Stimulated activated CD4-positive, alpha-beta T cell treated with anti-CD3 and anti-CD28 coated beads, Interleukin-2, amount 100 ng/mL, for 48 hours (primary cell): ENCODE results near the gene SNX8.
A peak's percentile ranks its signal among the peaks of the same experiment; 100 is the strongest.

Experiments
- DNase-seq, 2 donors: peaks; one replicate each; pipeline ENCODE4 v3.0.0-alpha.2; 2020

Gene SNX8

DNA sequence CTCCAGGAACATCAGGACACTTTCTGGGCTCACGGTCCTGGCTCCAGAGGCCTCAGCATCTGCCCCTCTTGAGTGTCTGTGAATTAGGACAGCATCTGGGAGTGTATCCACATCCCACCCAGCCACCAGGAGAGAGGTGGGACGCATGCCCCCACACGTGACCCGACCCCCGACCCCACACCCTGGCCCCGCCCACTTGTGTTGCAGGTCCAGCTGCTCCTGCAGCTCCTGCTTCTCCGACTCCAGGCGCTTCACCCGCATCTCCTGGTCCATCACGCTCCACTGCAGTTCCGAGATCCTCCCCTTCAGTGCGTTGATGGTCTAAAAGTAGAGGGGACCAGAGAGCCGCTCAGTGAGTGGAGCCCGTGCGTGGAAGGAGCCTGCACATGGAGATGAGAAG is 95.1 kb downstream of the SNX8 start:
- DNase-seq, result no peak

DNA sequence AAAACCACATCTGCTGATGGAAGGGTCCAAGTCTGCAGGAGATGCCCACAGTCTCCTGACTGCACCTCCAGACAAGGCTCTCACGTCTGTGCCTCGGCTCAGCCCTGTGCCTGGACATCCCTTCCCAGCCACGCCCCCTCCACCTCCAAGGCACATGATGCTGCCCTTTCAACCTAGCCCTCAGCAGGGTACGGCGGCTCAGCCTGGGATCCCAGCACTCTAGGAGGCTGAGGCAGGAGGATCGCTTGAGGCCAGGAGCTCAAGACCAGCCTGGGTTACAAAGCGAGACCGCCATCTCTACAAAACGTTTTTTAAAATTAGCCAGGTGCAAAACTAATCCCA is 95.8 kb downstream of the SNX8 start:
- no peak for DNase-seq

DNA sequence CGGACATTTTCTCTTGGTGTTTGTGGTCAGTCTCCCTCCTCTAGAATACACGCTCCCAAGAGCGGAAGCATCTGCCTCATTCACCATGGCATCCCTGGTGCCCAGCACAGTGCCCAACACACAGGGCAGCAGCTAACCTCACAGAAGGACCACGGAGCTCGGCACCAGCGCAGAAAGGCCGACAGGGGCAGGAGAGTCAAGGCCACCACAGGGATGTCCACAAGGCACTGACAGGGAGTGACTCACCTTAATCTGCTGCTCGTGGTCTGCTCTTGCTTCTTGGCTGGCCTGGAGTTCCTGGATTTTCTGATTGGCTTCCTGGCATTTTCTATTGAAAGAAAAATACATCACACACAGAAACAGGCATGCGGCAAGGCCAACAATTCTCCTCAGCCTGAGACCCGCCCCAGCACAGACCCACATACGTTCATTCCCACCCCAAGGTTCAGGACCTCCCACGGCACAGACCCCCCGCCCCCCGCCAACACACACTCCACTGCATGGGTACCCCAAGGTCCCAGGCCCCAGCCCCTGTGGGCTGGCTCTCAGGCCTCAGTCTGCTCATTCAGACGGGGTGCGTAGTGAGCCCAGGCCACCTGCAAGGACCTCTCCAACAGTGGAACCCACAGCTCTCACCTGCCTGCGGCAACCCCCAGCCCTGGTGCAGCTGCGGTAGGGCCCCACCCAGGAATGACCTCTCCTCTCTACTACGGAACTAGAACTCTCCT is 96.4 kb downstream of the SNX8 start:
- DNase-seq, result no peak

GRCh38 chr7:2217206-2217605 is 97.0 kb downstream of the SNX8 start:
- DNase-seq, result no peak

GRCh38 chr7:2215851-2216250 is 98.4 kb downstream of the SNX8 start:
- DNase-seq, result no peak

DNA sequence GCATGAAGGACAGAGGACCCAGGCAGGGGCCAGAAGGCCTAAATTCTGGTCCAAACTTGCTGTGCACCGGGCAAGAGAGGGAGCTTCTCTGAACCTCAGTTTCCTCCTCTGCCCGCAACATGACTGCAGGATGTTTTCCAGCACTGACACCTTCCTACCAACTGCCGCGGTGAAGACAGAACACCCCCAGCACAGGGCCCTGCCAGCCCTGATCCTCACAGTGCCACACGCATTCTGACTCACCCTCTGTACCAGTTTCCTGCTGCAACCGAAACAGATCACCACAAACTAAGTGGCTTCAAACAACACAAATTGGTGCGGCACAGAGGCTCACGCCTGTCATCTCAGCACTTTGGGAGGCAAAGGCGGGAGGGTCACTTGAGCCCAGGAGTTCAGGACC is 99.6 kb downstream of the SNX8 start:
- DNase-seq, result peak in 1 of 2 donors; percentile 2

DNA sequence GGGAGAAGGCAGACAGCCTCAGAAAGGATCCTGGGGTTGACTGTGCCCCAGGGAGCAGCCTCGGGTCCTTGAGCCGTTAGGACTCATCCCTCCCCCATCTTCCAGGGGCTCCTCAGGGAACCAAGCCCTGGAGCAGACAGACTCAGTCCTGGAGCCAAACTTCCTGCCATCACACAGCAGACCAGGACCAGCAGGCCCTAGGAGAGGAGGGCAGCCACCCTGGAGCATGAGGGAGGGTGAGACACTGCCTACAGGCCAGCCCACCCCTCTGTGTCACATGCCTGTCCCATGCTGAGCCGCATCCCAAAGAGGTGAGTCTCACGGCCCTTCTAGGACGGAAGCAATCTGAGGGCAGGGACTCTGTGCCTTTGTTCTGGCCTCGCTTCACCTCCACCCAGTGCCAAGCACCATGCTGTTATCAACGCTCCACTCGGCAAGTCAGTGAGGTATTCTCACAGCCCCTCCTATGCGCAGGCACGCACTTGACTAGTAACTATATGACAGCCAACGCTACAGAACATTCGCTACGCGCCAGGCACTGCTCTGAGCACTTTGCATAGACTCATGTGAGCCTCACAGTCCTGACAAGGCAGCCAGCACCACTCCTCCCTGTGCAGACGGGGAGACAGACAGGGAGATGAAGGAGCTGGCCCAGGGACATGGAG is 100.6 kb downstream of the SNX8 start:
- DNase-seq, result no peak

- no peak for DNase-seq
Measured at GRCh38 chr7:2212906-2213305, 101.3 kb downstream of the SNX8 start.

DNA sequence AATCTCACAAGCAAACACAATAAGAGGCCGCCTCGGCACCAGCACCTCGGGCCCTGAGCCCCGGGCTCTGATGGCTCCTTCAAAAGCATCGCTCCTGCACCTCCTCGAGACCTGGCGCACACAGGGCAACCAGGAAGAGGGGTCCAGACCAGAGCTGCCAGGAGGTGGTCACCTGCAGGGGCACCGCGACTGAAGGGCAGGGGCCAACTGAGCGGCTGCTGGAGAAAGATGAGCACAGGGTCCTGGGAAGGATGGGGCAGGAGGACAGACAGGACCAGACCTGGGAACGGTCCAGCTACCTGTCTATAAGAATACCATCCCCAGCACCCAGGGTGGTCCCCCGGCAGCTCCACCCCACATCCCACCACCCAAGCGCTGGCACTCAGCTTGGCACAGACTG is 102.3 kb downstream of the SNX8 start:
- DNase-seq, result no peak

- no peak for DNase-seq
Measured at GRCh38 chr7:2211259-2211880, 102.9 kb downstream of the SNX8 start.

GRCh38 chr7:2210551-2211258 is 103.5 kb downstream of the SNX8 start:
- DNase-seq, result no peak

- no peak for DNase-seq
Measured at GRCh38 chr7:2209961-2210323, 104.3 kb downstream of the SNX8 start.

GRCh38 chr7:2209146-2209960 is 104.9 kb downstream of the SNX8 start:
- DNase-seq, result peak; percentile 5 to 30

DNA sequence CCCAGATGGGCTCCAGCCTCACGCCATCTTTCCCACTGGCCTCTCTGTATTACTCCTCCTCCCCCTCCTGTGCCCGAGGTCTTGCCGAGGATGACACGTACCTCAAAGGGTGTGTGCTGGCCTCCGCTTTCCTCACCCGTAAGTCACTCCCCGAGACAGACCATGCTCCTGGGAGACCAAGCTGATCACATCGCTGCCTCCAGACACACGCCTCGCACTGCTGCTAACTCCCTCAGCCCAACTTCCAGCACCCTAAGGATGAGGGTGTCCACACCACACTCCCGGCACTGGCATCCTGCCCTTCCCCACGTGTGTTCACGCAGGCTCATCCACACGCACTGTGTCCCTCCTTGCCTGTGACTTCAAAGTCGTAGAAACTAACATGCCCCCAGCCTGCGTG is 105.5 kb downstream of the SNX8 start:
- DNase-seq, result no peak

- no peak for DNase-seq
Measured at GRCh38 chr7:2205036-2205780, 109.0 kb downstream of the SNX8 start.

DNA sequence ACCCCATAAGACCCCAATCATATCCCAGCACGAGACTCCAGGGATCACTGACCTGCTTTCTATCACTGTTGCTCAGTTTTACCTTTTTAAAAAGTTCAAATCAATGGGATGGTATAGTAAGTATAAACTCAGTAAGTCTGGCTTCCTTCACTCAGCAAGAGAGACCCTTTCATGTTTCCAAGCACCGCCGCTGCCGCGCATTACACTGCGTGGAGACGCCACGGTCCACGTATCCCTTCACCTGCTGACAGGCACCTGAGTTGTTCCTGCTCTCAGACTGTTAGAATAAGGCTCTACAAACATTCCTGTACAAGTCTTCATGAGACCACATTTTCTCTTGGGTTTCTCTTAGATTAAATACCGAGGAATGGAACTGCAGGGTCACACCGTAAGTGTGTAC is 109.8 kb downstream of the SNX8 start:
- no peak for DNase-seq

DNA sequence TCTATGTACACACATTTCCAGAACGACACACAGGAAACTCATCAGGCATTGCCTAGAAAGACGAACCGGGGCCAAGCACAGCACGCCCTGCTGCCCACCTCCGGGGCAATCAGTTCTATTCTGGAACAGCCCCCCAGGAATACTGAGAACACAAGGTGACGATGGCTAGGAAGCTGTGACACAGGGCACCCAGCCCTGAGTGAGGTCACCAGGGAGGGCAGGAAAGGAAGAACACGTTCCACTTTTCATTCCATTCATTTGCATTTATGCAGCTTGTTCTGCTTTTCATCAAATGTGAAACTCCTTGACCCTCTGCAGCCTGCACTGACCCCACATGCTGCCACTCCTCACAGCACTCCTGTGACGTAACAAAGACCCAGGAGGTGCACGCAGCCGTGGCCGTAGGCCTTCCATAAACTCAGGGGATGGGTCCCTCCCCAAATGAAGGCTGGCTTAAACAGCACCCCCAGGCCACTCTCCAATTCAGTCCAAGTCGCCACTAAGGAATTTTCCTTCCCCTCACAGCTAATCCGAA is 110.4 kb downstream of the SNX8 start:
- DNase-seq, result no peak

- DNase-seq, result no peak
Measured at GRCh38 chr7:2202901-2203765, 111.1 kb downstream of the SNX8 start.

DNA sequence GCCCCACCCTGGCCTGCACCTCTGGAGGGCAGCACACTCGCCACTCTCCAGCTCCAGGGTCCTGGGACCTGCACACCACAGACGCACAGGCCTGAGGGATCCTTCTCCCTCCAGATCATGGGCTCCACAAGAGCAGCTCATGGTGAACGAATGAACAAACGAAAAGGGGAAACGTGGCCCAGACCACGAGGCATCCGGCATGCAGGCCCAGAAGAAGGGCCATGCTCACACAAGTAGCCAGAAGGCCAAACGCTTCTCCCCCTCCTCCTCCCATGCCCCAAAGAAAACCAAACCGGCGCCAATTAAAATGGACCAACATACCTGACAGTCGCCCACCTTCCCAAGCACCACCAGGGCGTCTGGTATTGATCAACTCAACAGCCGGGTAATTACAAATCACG is 111.9 kb downstream of the SNX8 start:
- no peak for DNase-seq
